Measurements from ENCODE around the gene ENG. TPM values are rescaled to one million over a fixed set of nuclear protein-coding genes. Genes with fewer than 3 reads are reported as not detected.

ENG gene
- polyA plus RNA-seq, 2 of the 4 experiments (the other 2 are of a cell fraction): 0.08 TPM; not detected in 1

- no peak overlapping the region for H3K4me2 ChIP-seq
- no peak overlapping the region for H3K27ac ChIP-seq
- no peak for DNase-seq (ENCODE audit: low read depth in 1 of 2, low spot score in 1 of 2)
- H3K4me3 ChIP-seq: no peak overlapping the region
- no peak for FAIRE-seq
- CTCF ChIA-PET: interaction anchor here (1.3 to 15.5 kb wide), 6 partner anchors 11 to 175 kb away, joined by 3 to 157 read pairs (median 12); partner anchors contain the start of genes CDK9, SH2D3C and TOR2A
- TF ChIP-seq FOSB (CRISPR knock-in tag; IDR thresholded peaks at IDR 0.05): no peak
- TF ChIP-seq HOXB13 (CRISPR knock-in tag; IDR thresholded peaks at IDR 0.05; ENCODE audit: low read depth): no peak
- TF ChIP-seq BHLHE40 (IDR thresholded peaks at IDR 0.05; ENCODE audit: low read depth, low read length): no peak
- no peak for TF ChIP-seq ATOH8 (CRISPR knock-in tag; IDR thresholded peaks at IDR 0.05; ENCODE audit: low read depth)
- TF ChIP-seq PBX3 (IDR thresholded peaks at IDR 0.05): no peak
- no peak for TF ChIP-seq RAD21 (conservative IDR thresholded peaks at IDR 0.05 in 1 of 2, IDR thresholded peaks at IDR 0.05 in 1 of 2)
- TF ChIP-seq PHF8 (IDR thresholded peaks at IDR 0.05; ENCODE audit: borderline replicate concordance, low read depth): no peak
- no peak for TF ChIP-seq ZSCAN20 (CRISPR knock-in tag; IDR thresholded peaks at IDR 0.05)
- no peaks in the 10 kb centered on the region for H3K9me3 ChIP-seq
- POLR2A ChIA-PET: interaction anchor here (0.6 to 1.5 kb wide), 2 partner anchors 50 to 158 kb away, joined by 3 read pairs; partner anchors contain the start of genes PTRH1 and TTC16
- no peak for ATAC-seq
- WGBS (ENCODE audit: missing lambda C conversion rate): 22% methylated on average over 1 of the region's 1 CpG
- no peaks in the 10 kb centered on the region for H3K4me1 ChIP-seq
These were observed 89.0 kb downstream of the ENG start for GRCh38 chr9:127765418-127765817.

Small RNA genes lying within 50 kb of the gene (small RNA-seq; reads per million reads assigned to genes)
- 0 to 4.5 (median 0.19) reads per million in 6 experiments for gene MIR4672
- gene RF00019: 0 reads per million in 6 experiments
- gene RNA5SP296: 0 reads per million in 6 experiments

Other genes starting within 250 kb of the ENG start
- 13.3 and 20.4 TPM in 2 replicates for gene STXBP1, start 242.4 kb downstream of the ENG start, polyA plus RNA-seq (2011; rRNA removed)
- gene STXBP1, start 242.4 kb downstream of the ENG start, polyA plus RNA-seq (2017; fragmentation: RNase III; extraction: RNeasy Plus Mini Kit Qiagen cat#74134 plus additional on column Dnase treatment): 16.1 to 22.6 TPM (median 19.8 TPM) in 3 replicates
- gene CFAP157, start 147.7 kb downstream of the ENG start, polyA plus RNA-seq (2011; rRNA removed): 0.04 TPM in 1 of 2 replicates, not detected in the other
- 0.04 TPM in 1 of 3 replicates, not detected in the others for gene CFAP157, start 147.7 kb downstream of the ENG start, polyA plus RNA-seq (2017; fragmentation: RNase III; extraction: RNeasy Plus Mini Kit Qiagen cat#74134 plus additional on column Dnase treatment)
- 3.5 and 5.1 TPM in 2 replicates for gene PTRH1, start 139.0 kb downstream of the ENG start, polyA plus RNA-seq (2011; rRNA removed)
- 9.9 to 12.6 TPM (median 11.4 TPM) in 3 replicates for gene PTRH1, start 139.0 kb downstream of the ENG start, polyA plus RNA-seq (2017; fragmentation: RNase III; extraction: RNeasy Plus Mini Kit Qiagen cat#74134 plus additional on column Dnase treatment)
- 0.03 TPM in 1 of 2 replicates, not detected in the other for gene TTC16, start 138.6 kb downstream of the ENG start, polyA plus RNA-seq (2011; rRNA removed)
- not detected in 3 replicates for gene TTC16, start 138.6 kb downstream of the ENG start, polyA plus RNA-seq (2017; fragmentation: RNase III; extraction: RNeasy Plus Mini Kit Qiagen cat#74134 plus additional on column Dnase treatment)
- gene TOR2A, start 119.4 kb downstream of the ENG start, polyA plus RNA-seq (2011; rRNA removed): 4.9 and 5.5 TPM in 2 replicates
- gene TOR2A, start 119.4 kb downstream of the ENG start, polyA plus RNA-seq (2017; fragmentation: RNase III; extraction: RNeasy Plus Mini Kit Qiagen cat#74134 plus additional on column Dnase treatment): 9.4 to 9.6 TPM (median 9.5 TPM) in 3 replicates
- 0.06 and 0.11 TPM in 2 replicates for gene SH2D3C, start 76.0 kb downstream of the ENG start, polyA plus RNA-seq (2011; rRNA removed)
- 0.04 to 0.08 TPM (median 0.06 TPM) in 3 replicates for gene SH2D3C, start 76.0 kb downstream of the ENG start, polyA plus RNA-seq (2017; fragmentation: RNase III; extraction: RNeasy Plus Mini Kit Qiagen cat#74134 plus additional on column Dnase treatment)
- 45.7 and 46.7 TPM in 2 replicates for gene CDK9, start 68.6 kb downstream of the ENG start, polyA plus RNA-seq (2011; rRNA removed)
- 35.3 to 46.2 TPM (median 43.8 TPM) in 3 replicates for gene CDK9, start 68.6 kb downstream of the ENG start, polyA plus RNA-seq (2017; fragmentation: RNase III; extraction: RNeasy Plus Mini Kit Qiagen cat#74134 plus additional on column Dnase treatment)
- gene FPGS, start 51.8 kb downstream of the ENG start, polyA plus RNA-seq (2011; rRNA removed): 28.8 and 33.4 TPM in 2 replicates
- gene FPGS, start 51.8 kb downstream of the ENG start, polyA plus RNA-seq (2017; fragmentation: RNase III; extraction: RNeasy Plus Mini Kit Qiagen cat#74134 plus additional on column Dnase treatment): 48.5 to 54.3 TPM (median 48.5 TPM) in 3 replicates
- gene AK1, start 23.0 kb upstream of the ENG start, polyA plus RNA-seq (2011; rRNA removed): 30.0 and 33.6 TPM in 2 replicates
- 31.9 to 38.2 TPM (median 31.9 TPM) in 3 replicates for gene AK1, start 23.0 kb upstream of the ENG start, polyA plus RNA-seq (2017; fragmentation: RNase III; extraction: RNeasy Plus Mini Kit Qiagen cat#74134 plus additional on column Dnase treatment)
- gene ST6GALNAC6, start 44.9 kb upstream of the ENG start, polyA plus RNA-seq (2011; rRNA removed): 8.2 and 14.7 TPM in 2 replicates
- gene ST6GALNAC6, start 44.9 kb upstream of the ENG start, polyA plus RNA-seq (2017; fragmentation: RNase III; extraction: RNeasy Plus Mini Kit Qiagen cat#74134 plus additional on column Dnase treatment): 15.8 to 25.2 TPM (median 22.0 TPM) in 3 replicates
- gene ST6GALNAC4, start 62.4 kb upstream of the ENG start, polyA plus RNA-seq (2011; rRNA removed): 11.0 and 12.5 TPM in 2 replicates
- gene ST6GALNAC4, start 62.4 kb upstream of the ENG start, polyA plus RNA-seq (2017; fragmentation: RNase III; extraction: RNeasy Plus Mini Kit Qiagen cat#74134 plus additional on column Dnase treatment): 18.1 to 25.4 TPM (median 24.8 TPM) in 3 replicates
- 1.8 and 2.4 TPM in 2 replicates for gene PIP5KL1, start 76.1 kb upstream of the ENG start, polyA plus RNA-seq (2011; rRNA removed)
- 2.0 to 3.7 TPM (median 2.5 TPM) in 3 replicates for gene PIP5KL1, start 76.1 kb upstream of the ENG start, polyA plus RNA-seq (2017; fragmentation: RNase III; extraction: RNeasy Plus Mini Kit Qiagen cat#74134 plus additional on column Dnase treatment)
- 41.9 and 48.8 TPM in 2 replicates for gene DPM2, start 83.2 kb upstream of the ENG start, polyA plus RNA-seq (2011; rRNA removed)
- 45.9 to 50.1 TPM (median 46.3 TPM) in 3 replicates for gene DPM2, start 83.2 kb upstream of the ENG start, polyA plus RNA-seq (2017; fragmentation: RNase III; extraction: RNeasy Plus Mini Kit Qiagen cat#74134 plus additional on column Dnase treatment)
- gene EEIG1, start 126.3 kb upstream of the ENG start, polyA plus RNA-seq (2011; rRNA removed): 24.4 and 30.3 TPM in 2 replicates
- gene EEIG1, start 126.3 kb upstream of the ENG start, polyA plus RNA-seq (2017; fragmentation: RNase III; extraction: RNeasy Plus Mini Kit Qiagen cat#74134 plus additional on column Dnase treatment): 24.1 to 33.0 TPM (median 31.5 TPM) in 3 replicates
- gene NAIF1, start 212.7 kb upstream of the ENG start, polyA plus RNA-seq (2011; rRNA removed): 6.0 and 7.8 TPM in 2 replicates
- gene NAIF1, start 212.7 kb upstream of the ENG start, polyA plus RNA-seq (2017; fragmentation: RNase III; extraction: RNeasy Plus Mini Kit Qiagen cat#74134 plus additional on column Dnase treatment): 6.8 to 7.6 TPM (median 7.5 TPM) in 3 replicates
- gene SLC25A25, start 213.6 kb upstream of the ENG start, polyA plus RNA-seq (2011; rRNA removed): 7.0 TPM in 2 replicates
- 6.5 to 7.0 TPM (median 7.0 TPM) in 3 replicates for gene SLC25A25, start 213.6 kb upstream of the ENG start, polyA plus RNA-seq (2017; fragmentation: RNase III; extraction: RNeasy Plus Mini Kit Qiagen cat#74134 plus additional on column Dnase treatment)